DND-41 (cell line): ENCODE results near the gene GSTA4.

Experiments
- EZH2 ChIP-seq: IDR thresholded peaks from 3 replicates; pipeline ENCODE4 v1.6.1; 2012; ENCODE audit warnings: borderline replicate concordance, low read depth, mild to moderate bottlenecking, moderate library complexity, low read length, inconsistent platforms; ENCODE audit not compliant: severe bottlenecking
- TF ChIP-seq, protein P1 (sequence below): IDR thresholded peaks from 2 replicates; pipeline ENCODE4 v1.5.1; 2012; ENCODE audit warnings: borderline replicate concordance, low read length, moderate library complexity, mild to moderate bottlenecking; ENCODE audit not compliant: poor library complexity, severe bottlenecking; ENCODE audit errors: extremely low read depth

DNA sequence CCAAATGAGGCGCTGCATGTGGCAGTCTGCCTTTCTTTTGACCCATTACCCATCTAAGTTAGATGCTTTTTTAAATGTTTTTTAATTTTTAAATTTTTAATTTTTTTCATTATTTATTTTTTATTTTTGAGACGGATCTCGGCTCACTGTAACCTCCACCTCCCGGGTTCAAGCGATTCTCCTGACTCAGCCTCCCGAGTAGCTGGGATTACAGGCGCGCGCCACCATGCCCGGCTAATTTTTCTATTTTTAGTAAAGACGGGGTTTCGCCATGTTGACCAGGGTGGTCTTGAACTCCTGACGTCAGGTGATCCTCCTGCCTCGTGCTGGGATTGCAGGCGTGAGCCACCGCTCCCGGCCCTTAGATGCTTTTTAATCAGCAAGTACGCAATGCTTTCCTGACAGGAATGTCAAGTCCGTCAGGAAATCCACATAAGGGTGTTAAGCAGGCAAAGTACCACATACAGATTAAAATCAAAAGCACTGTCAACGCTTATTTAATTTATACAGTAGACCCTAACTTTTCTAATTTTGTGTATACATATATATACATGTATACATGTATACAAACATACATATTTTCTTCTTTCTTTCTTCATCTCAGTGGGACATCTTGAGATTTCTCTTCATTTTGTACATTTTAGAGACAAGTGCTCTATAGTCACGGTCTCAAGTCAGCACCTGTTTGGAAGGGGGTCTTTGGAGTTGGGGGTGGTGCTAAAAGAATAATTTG lies 995 bp upstream of the GSTA4 start:
- TF ChIP-seq, protein P1, sequence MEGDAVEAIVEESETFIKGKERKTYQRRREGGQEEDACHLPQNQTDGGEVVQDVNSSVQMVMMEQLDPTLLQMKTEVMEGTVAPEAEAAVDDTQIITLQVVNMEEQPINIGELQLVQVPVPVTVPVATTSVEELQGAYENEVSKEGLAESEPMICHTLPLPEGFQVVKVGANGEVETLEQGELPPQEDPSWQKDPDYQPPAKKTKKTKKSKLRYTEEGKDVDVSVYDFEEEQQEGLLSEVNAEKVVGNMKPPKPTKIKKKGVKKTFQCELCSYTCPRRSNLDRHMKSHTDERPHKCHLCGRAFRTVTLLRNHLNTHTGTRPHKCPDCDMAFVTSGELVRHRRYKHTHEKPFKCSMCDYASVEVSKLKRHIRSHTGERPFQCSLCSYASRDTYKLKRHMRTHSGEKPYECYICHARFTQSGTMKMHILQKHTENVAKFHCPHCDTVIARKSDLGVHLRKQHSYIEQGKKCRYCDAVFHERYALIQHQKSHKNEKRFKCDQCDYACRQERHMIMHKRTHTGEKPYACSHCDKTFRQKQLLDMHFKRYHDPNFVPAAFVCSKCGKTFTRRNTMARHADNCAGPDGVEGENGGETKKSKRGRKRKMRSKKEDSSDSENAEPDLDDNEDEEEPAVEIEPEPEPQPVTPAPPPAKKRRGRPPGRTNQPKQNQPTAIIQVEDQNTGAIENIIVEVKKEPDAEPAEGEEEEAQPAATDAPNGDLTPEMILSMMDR: no peak
- TF ChIP-seq EZH2: no peak
